GM21786 (cell line): ENCODE results near the gene PROSER3.
"Not testable (repeated sequence)": the region's sequence is repeated elsewhere in the genome, so short reads cannot be mapped to it uniquely, and the experiment has no call there.

Experiments
- ATAC-seq: cut with Tn5 transposase; IDR thresholded peaks from one replicate; pipeline ENCODE4 v1.9.1; 2021; ENCODE audit not compliant: unreplicated experiment

Gene PROSER3

GRCh38 chr19:35722461-35722860, 35.5 kb upstream of the PROSER3 start:
- no peak for ATAC-seq

DNA sequence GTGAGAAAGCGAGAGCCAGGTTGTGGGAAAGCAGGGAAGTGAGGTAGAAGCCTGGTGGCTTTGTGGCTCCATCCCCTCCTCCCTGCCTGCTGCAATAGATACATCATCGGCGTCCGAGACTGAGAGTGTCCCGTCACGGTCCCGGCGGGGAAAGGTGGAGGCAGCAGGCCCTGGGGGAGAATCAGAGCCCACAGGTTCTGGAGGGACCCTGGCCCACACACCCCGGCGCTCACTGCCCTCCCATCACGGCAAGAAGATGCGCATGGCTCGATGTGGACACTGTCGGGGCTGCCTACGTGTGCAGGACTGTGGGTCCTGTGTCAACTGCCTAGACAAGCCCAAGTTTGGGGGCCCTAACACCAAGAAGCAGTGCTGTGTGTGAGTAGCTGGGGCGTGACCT, 35.1 kb upstream of the PROSER3 start:
- ATAC-seq: no peak

- ATAC-seq: no peak
These were observed 34.3 kb upstream of the PROSER3 start for GRCh38 chr19:35723671-35724070.

GRCh38 chr19:35724132-35724531, 33.8 kb upstream of the PROSER3 start:
- not testable (repeated sequence) for ATAC-seq

GRCh38 chr19:35724560-35724959, 33.4 kb upstream of the PROSER3 start:
- ATAC-seq: no peak

- ATAC-seq: no peak
These were observed 32.6 kb upstream of the PROSER3 start for GRCh38 chr19:35725216-35725861.

- no peak for ATAC-seq
These were observed 30.7 kb upstream of the PROSER3 start for GRCh38 chr19:35727053-35727955.

DNA sequence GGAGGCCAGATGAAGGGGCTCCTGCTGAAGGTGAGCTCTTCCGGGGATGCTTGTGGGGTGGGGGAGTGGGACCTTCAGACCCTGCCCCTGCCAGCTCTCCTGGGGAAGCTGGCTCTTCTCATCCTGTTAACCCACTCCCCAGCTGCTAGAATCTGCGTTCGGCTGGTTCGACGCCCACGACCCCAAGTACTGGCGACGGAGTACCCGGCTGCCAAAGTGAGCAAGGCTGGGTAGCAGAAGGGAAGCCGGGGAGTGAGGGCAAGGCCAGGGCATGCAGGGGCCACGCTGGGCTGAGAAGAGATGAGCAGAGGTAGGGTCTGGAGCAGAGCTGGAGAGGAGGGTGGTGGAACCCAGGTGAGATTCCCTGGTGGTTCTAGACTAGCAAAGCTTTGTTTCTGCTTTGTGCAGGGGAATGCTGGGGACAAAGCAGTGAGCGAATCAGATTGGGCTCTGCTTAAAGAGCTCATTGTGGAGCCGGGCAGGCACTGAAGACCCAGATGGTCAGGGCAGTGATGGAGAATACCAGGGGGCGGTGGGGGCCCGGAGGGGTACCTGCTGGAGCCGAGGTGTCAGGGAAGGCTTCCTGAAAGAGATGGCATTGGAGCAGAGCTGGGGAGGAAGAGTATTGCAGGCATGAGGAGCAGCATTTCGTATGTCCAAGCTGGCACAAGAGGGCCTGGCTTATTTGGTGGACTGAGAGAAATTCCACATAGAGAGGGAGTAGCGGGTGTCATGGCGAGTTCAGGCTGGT, 29.8 kb upstream of the PROSER3 start:
- no peak for ATAC-seq

- no peak for ATAC-seq
These were observed 29.0 kb upstream of the PROSER3 start for GRCh38 chr19:35729021-35729420.

DNA sequence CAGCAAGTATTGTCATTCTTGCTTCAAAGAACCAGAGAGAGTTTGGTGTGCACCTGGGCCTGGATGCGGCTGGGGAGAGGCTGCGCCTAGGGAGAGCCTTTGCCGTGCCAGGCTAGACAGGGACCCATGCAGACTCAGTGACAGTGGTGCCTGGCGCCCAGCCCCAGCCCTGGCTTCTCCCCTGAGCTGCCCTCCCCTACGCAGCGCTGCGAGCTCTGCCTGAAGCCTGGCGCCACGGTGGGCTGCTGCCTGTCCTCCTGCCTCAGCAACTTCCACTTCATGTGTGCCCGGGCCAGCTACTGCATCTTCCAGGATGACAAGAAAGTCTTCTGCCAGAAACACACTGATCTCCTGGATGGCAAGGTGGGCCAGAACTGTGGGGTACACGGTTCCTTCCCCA, 28.2 kb upstream of the PROSER3 start:
- no peak for ATAC-seq

GRCh38 chr19:35730326-35730725, 27.6 kb upstream of the PROSER3 start:
- ATAC-seq: no peak

DNA sequence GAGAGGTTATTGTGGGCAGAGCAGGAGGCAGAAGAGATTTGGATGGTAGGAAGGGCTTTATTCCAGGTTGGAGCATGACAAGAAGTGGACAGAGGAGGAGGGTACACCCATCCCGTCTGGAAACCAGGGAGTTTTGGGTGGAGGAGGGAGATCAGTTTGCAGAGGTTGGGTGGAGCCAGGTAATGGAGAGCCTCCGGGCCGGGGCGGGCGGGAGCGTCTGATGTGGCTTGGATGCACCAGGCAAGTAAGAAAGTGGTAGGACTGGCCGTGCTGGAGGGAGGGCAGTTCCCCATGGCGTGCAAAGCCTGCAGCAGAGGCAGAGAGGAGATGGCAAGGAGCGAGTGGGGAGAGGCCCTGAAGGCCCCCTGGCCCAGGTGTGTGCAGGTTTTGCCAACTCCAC, 26.6 kb upstream of the PROSER3 start:
- ATAC-seq: no peak

- no peak for ATAC-seq
These were observed 26.1 kb upstream of the PROSER3 start for GRCh38 chr19:35731779-35732405.

DNA sequence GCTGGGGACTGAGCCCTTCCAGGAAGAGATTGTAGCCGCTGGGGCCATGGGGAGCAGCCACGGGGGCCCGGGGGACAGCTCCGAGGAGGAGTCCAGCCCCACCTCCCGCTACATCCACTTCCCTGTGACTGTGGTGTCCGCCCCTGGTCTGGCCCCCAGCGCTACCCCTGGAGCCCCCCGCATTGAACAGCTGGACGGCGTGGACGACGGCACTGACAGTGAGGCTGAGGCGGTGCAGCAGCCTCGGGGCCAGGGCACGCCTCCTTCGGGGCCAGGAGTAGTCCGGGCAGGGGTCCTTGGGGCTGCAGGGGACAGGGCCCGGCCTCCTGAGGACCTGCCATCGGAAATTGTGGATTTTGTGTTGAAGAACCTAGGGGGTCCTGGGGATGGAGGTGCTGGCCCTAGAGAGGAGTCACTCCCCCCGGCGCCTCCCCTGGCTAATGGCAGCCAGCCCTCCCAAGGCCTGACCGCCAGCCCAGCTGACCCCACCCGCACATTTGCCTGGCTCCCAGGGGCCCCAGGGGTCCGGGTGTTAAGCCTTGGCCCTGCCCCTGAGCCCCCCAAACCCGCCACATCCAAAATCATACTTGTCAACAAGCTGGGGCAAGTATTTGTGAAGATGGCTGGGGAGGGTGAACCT, 25.3 kb upstream of the PROSER3 start:
- no peak for ATAC-seq

GRCh38 chr19:35733180-35734125, 24.5 kb upstream of the PROSER3 start:
- no peak for ATAC-seq

GRCh38 chr19:35734273-35734672, 23.7 kb upstream of the PROSER3 start:
- no peak for ATAC-seq

DNA sequence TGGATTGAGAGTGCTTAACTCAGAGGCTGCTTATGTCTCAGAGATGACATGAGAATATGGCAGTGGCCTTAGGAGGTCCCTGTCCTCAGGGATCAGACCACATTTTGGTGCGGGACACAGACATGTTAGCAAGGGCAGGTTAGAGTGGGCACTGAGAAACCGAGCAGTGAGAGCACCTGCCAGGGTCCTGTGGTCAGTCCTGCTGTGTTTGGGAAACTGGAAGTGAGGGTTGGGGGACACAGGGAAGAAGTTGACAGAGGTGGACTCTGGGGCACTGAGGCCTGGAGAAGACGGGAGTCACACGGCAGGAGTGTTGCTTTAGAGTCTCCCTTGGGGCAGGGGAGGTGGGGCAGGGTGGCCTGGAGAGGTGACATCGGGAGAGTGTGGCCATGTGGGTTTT, 23.1 kb upstream of the PROSER3 start:
- no peak for ATAC-seq

- ATAC-seq: no peak
These were observed 20.8 kb upstream of the PROSER3 start for GRCh38 chr19:35736913-35737886.
